HEK293T (cell line): Measurements from ENCODE around the gene LILRB3.

ENCODE experiments used
- ELF4 ChIP-seq: fragments of 450-650 bp; IDR thresholded peaks from 2 replicates; pipeline ENCODE4 v1.6.1; 2017; ENCODE audit warnings: antibody characterized with exemption
- FOXK2 ChIP-seq: fragments of 450-650 bp; IDR thresholded peaks from 2 replicates; pipeline ENCODE4 v1.6.1; 2016; ENCODE audit warnings: mild to moderate bottlenecking
- L3MBTL2 ChIP-seq: fragments of 450-650 bp; conservative IDR thresholded peaks from 2 replicates; pipeline ENCODE4 v1.6.1; 2016; ENCODE audit warnings: mild to moderate bottlenecking
- SUZ12 ChIP-seq: fragments of 450-650 bp; IDR thresholded peaks from 2 replicates; pipeline ENCODE4 v1.6.1; 2016; ENCODE audit warnings: mild to moderate bottlenecking
- TARDBP ChIP-seq: fragments of 450-650 bp; IDR thresholded peaks from 2 replicates; pipeline ENCODE4 v1.6.1; 2016
- ZNF384 ChIP-seq: fragments of 450-650 bp; IDR thresholded peaks from 2 replicates; pipeline ENCODE4 v1.6.1; 2016
- TF ChIP-seq, protein P1 (sequence below): fragments of 450-650 bp; IDR thresholded peaks from 2 replicates; pipeline ENCODE4 v1.6.1; 2016

DNA sequence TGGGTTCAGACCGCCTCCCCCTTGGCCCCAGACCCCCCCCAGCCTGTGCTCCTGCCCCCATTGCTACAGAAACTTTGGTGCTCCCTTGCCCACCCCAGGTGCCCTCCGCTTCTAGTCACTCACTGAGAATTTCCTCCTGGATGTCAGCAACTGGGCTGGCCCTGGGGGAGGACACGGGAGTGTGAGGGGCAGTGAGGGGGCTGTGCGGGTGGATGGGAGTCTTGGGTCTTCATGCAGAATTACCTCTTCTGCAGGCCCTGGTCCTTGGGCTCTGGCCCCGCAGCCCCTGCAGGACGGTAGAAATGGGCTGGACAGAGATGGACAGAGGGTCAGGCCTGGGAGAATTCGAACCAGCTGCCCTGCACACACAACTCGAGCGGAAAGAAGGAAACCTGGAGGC is 29.4 kb upstream of the LILRB3 start:
- no peak for TF ChIP-seq ELF4
- TF ChIP-seq L3MBTL2: no peak
- no peak for TF ChIP-seq FOXK2
- TF ChIP-seq SUZ12: no peak
- TF ChIP-seq TARDBP: no peak
- TF ChIP-seq ZNF384: no peak
- TF ChIP-seq, protein P1, sequence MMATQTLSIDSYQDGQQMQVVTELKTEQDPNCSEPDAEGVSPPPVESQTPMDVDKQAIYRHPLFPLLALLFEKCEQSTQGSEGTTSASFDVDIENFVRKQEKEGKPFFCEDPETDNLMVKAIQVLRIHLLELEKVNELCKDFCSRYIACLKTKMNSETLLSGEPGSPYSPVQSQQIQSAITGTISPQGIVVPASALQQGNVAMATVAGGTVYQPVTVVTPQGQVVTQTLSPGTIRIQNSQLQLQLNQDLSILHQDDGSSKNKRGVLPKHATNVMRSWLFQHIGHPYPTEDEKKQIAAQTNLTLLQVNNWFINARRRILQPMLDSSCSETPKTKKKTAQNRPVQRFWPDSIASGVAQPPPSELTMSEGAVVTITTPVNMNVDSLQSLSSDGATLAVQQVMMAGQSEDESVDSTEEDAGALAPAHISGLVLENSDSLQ: no peak
